Activated CD8-positive, alpha-beta memory T cell treated with anti-CD3 and anti-CD28 coated beads for 24 hours (primary cell): ENCODE data around the gene APEH.

Experiments
- DNase-seq: peaks from one replicate; pipeline ENCODE4 v3.0.0-alpha.2; 2020

Gene APEH

DNA sequence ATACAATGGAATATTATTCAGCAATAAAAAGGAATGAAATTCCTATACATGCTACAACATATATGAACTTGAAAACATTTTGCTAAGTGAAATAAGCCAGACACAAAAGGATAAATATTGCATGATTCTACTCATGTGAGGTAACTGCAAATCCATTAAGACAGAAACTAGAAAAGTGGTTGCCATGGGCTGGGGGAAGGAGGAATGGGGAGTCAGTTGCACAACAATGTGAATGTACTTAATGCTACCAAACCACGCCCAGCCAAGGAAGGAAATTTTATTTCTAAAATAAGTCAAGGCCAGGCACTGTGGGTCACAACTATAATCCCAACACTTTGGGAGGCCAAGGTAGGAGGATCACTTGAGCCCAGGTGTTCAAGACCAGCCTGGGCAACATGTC is 59.4 kb downstream of the APEH start:
- no peak for DNase-seq
